GM19328 (cell line): ENCODE results near the gene UGT2B11.
"Not testable (repeated sequence)": the region's sequence is repeated elsewhere in the genome, so short reads cannot be mapped to it uniquely, and the experiment has no call there.

Source experiments
- ATAC-seq: cut with Tn5 transposase; IDR thresholded peaks from one replicate; pipeline ENCODE4 v1.9.1; 2021; ENCODE audit warnings: mild to moderate bottlenecking, moderate library complexity; ENCODE audit not compliant: unreplicated experiment

UGT2B11 gene

GRCh38 chr4:69214716-69215115 lies at the start of gene UGT2B11:
Gene UGT2B11, minus strand, starts transcription at chr4:69214748. Its CDS starts 26 bp downstream, at chr4:69214722.
- ATAC-seq, result no peak

- ATAC-seq, result not testable (repeated sequence)
Observed at GRCh38 chr4:69253147-69253772, 38.7 kb upstream of the UGT2B11 start.

GRCh38 chr4:69250884-69251283 lies 36.3 kb upstream of the UGT2B11 start:
- not testable (repeated sequence) for ATAC-seq

- ATAC-seq, result not testable (repeated sequence)
Observed at GRCh38 chr4:69242562-69243240, 28.2 kb upstream of the UGT2B11 start.

- ATAC-seq, result not testable (repeated sequence)
Observed at GRCh38 chr4:69241746-69242145, 27.2 kb upstream of the UGT2B11 start.

- not testable (repeated sequence) for ATAC-seq
Observed at GRCh38 chr4:69240787-69241186, 26.2 kb upstream of the UGT2B11 start.

GRCh38 chr4:69239557-69240168 lies 25.1 kb upstream of the UGT2B11 start:
- no peak for ATAC-seq

- ATAC-seq, result no peak
Observed at GRCh38 chr4:69239092-69239491, 24.5 kb upstream of the UGT2B11 start.

- no peak for ATAC-seq
Observed at GRCh38 chr4:69224891-69225290, 10.3 kb upstream of the UGT2B11 start.

- not testable (repeated sequence) for ATAC-seq
Observed at GRCh38 chr4:69223277-69223676, 8.7 kb upstream of the UGT2B11 start.

- not testable (repeated sequence) for ATAC-seq
Observed at GRCh38 chr4:69218491-69218890, 3.9 kb upstream of the UGT2B11 start.

- no peak for ATAC-seq
Observed at GRCh38 chr4:69210911-69211310, 3.6 kb downstream of the UGT2B11 start.

GRCh38 chr4:69198506-69198905 lies 16.0 kb downstream of the UGT2B11 start:
- not testable (repeated sequence) for ATAC-seq

GRCh38 chr4:69196209-69196965 lies 18.2 kb downstream of the UGT2B11 start:
- no peak for ATAC-seq

- no peak for ATAC-seq
Observed at GRCh38 chr4:69194166-69194565, 20.4 kb downstream of the UGT2B11 start.

GRCh38 chr4:69191905-69192304 lies 22.6 kb downstream of the UGT2B11 start:
- not testable (repeated sequence) for ATAC-seq

GRCh38 chr4:69190621-69191020 lies 23.9 kb downstream of the UGT2B11 start:
- ATAC-seq, result not testable (repeated sequence)

GRCh38 chr4:69181519-69182169 lies 32.9 kb downstream of the UGT2B11 start:
- ATAC-seq, result not testable (repeated sequence)

GRCh38 chr4:69179817-69180216 lies 34.7 kb downstream of the UGT2B11 start:
- not testable (repeated sequence) for ATAC-seq

GRCh38 chr4:69178751-69179205 lies 35.8 kb downstream of the UGT2B11 start:
- ATAC-seq, result not testable (repeated sequence)
